ENCODE results near the gene RAD51B. TPM values are rescaled to one million over a fixed set of nuclear protein-coding genes. Genes with fewer than 3 reads are reported as not detected.
A peak's percentile ranks its signal among the peaks of the same experiment; 100 is the strongest.

RAD51B gene
- total and polyA plus RNA-seq, 2 donors (not counting 1 experiment from before 2014, with no cell fraction given) = 4.6 to 16.3 TPM

DNA sequence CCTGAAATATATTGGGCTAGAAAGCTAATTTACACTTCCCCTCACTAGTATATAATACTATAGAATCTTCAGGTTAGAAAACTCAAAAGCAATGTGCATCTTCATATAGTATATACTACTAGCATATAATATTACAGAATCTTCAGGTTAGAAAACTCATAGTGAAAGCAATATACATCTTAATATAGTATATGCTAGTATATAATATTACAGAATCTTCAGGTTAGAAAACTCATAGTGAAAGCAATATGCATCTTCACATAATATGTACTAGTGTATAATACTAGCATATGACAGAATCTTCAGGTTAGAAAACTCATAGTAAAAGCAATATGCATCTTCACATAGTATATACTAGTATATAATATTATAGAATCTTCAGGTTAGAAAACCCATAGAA lies 643.7 kb downstream of the RAD51B start:
- DNase-seq (ENCODE audit: low read depth in 2 of 2) = no peak
- no peak for TF ChIP-seq EZH2 (IDR thresholded peaks at IDR 0.05; ENCODE audit: low read length, missing control alignments)
- TF ChIP-seq, protein P1, sequence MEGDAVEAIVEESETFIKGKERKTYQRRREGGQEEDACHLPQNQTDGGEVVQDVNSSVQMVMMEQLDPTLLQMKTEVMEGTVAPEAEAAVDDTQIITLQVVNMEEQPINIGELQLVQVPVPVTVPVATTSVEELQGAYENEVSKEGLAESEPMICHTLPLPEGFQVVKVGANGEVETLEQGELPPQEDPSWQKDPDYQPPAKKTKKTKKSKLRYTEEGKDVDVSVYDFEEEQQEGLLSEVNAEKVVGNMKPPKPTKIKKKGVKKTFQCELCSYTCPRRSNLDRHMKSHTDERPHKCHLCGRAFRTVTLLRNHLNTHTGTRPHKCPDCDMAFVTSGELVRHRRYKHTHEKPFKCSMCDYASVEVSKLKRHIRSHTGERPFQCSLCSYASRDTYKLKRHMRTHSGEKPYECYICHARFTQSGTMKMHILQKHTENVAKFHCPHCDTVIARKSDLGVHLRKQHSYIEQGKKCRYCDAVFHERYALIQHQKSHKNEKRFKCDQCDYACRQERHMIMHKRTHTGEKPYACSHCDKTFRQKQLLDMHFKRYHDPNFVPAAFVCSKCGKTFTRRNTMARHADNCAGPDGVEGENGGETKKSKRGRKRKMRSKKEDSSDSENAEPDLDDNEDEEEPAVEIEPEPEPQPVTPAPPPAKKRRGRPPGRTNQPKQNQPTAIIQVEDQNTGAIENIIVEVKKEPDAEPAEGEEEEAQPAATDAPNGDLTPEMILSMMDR (conservative IDR thresholded peaks at IDR 0.05 in 1 of 2, IDR thresholded peaks at IDR 0.05 in 1 of 2; ENCODE audit: low read depth in 1 of 2, low read length in 2 of 2) = no peak

DNA sequence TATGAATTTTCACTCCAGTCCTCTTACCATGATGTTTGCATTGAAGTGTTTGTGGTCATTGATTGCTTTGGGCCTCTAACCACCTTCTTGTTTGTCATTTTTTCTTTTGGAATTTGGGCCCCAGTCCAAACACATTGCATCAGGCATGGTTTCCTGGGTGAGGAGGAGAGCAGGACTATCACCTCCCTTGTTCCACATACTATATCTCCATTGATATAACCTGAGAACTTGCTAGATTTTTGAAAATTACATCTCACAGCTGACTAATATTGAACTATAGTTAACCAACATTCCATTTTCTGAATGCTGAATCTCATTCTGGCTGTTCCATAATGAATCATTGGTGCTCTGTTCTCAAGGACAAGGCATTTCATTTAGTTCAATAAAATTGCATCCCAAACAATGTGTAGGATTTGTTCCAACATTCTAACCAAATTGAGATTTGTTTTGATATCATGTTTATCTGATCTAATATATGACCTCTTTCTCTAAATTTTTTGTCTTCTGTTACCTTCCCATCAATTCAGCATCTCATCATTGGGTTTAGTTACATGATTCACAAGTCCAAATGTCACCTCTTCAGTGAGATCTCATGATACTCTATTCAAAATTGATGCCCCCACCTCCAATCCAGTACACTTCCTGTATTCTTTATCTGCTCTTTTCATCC lies 644.3 kb downstream of the RAD51B start:
- H3K4me2 ChIP-seq (ENCODE audit: extremely low read depth, insufficient read depth, low read length) = no peak overlapping the region
- H3K4me1 ChIP-seq (ENCODE audit: control insufficient read depth, extremely low read depth, insufficient read depth, low read length) = peaks cover 14% of the 10 kb centered on the region
- no peaks in the 10 kb centered on the region for H3K27me3 ChIP-seq (ENCODE audit: control insufficient read depth, insufficient read depth, low read length)
- H3K9ac ChIP-seq (ENCODE audit: insufficient read depth, low read length) = no peak overlapping the region
- H2AFZ ChIP-seq (ENCODE audit: low read length) = no peak overlapping the region
- no peak overlapping the region for H3K4me3 ChIP-seq (replicated peaks in 1 of 4; ENCODE audit: control extremely low read depth in 1 of 4, insufficient read depth in 1 of 4, low read depth in 3 of 4, low read length in 4 of 4)
- H3K79me2 ChIP-seq (ENCODE audit: control insufficient read depth, insufficient read depth, low read length) = no peaks in the 10 kb centered on the region
- H3K27ac ChIP-seq (ENCODE audit: insufficient read depth, low read length) = no peak overlapping the region
- TF ChIP-seq EZH2 (IDR thresholded peaks at IDR 0.05; ENCODE audit: low read length, missing control alignments) = no peak
- TF ChIP-seq, protein P1 (conservative IDR thresholded peaks at IDR 0.05 in 1 of 2, IDR thresholded peaks at IDR 0.05 in 1 of 2; ENCODE audit: low read depth in 1 of 2, low read length in 2 of 2) = no peak
- H4K20me1 ChIP-seq (ENCODE audit: control insufficient read depth, extremely low read depth, insufficient read depth, low read length) = no peaks in the 10 kb centered on the region
- no peaks in the 10 kb centered on the region for H3K9me3 ChIP-seq (ENCODE audit: control insufficient read depth, insufficient read depth, low read depth, low read length)
- peak in 1 of 2 donors; percentile 53 for DNase-seq (ENCODE audit: low read depth in 2 of 2)
- H3K36me3 ChIP-seq (ENCODE audit: control insufficient read depth, insufficient read depth, low read length) = no peaks in the 10 kb centered on the region

More for the DNA sequence above, 643.7 kb downstream of the RAD51B start:
- Histone ChIP-seq H3K9ac (ENCODE audit: insufficient read depth, low read length) (no peak overlapping the region), H3K4me3 (replicated peaks in 1 of 4; ENCODE audit: control extremely low read depth in 1 of 4, insufficient read depth in 1 of 4, low read depth in 3 of 4, low read length in 4 of 4) (no peak overlapping the region), H3K9me3 (ENCODE audit: control insufficient read depth, insufficient read depth, low read depth, low read length) (no peaks in the 10 kb centered on the region), H3K4me1 (ENCODE audit: control insufficient read depth, extremely low read depth, insufficient read depth, low read length) (peaks cover 15% of the 10 kb centered on the region), H3K79me2 (ENCODE audit: control insufficient read depth, insufficient read depth, low read length) (no peaks in the 10 kb centered on the region), H3K27ac (ENCODE audit: insufficient read depth, low read length) (no peak overlapping the region), H3K36me3 (ENCODE audit: control insufficient read depth, insufficient read depth, low read length) (no peaks in the 10 kb centered on the region), H3K4me2 (ENCODE audit: extremely low read depth, insufficient read depth, low read length) (no peak overlapping the region), H2AFZ (ENCODE audit: low read length) (no peak overlapping the region), H3K27me3 (ENCODE audit: control insufficient read depth, insufficient read depth, low read length) (no peaks in the 10 kb centered on the region), H4K20me1 (ENCODE audit: control insufficient read depth, extremely low read depth, insufficient read depth, low read length) (no peaks in the 10 kb centered on the region)

DNA sequence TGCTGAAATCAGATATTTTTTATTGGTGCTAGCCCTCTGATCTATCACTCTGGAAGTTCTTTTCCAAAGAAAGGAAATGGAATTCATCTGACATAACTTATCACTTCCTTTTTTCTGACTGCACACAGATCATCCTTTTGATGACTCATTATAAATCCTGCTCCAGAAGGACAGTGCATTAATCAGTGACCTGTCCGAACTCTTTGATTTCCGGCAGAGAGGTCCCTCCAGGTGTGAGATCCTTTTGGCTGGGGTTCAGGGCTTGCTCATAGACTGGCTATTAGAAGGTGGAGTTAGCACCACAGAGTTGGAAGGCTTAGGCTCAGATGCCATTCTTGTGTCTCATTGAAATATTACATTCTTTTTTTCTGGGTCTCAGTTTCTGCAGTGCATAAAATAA lies 645.1 kb downstream of the RAD51B start:
- no peaks in the 10 kb centered on the region for H4K20me1 ChIP-seq (ENCODE audit: control insufficient read depth, extremely low read depth, insufficient read depth, low read length)
- peaks cover 12% of the 10 kb centered on the region for H3K4me1 ChIP-seq (ENCODE audit: control insufficient read depth, extremely low read depth, insufficient read depth, low read length)
- H3K4me2 ChIP-seq (ENCODE audit: extremely low read depth, insufficient read depth, low read length) = peak overlapping the region; percentile 30
- H3K9ac ChIP-seq (ENCODE audit: insufficient read depth, low read length) = no peak overlapping the region
- no peaks in the 10 kb centered on the region for H3K36me3 ChIP-seq (ENCODE audit: control insufficient read depth, insufficient read depth, low read length)
- no peaks in the 10 kb centered on the region for H3K79me2 ChIP-seq (ENCODE audit: control insufficient read depth, insufficient read depth, low read length)
- H3K9me3 ChIP-seq (ENCODE audit: control insufficient read depth, insufficient read depth, low read depth, low read length) = no peaks in the 10 kb centered on the region
- H2AFZ ChIP-seq (ENCODE audit: low read length) = no peak overlapping the region
- no peak for TF ChIP-seq EZH2 (IDR thresholded peaks at IDR 0.05; ENCODE audit: low read length, missing control alignments)
- TF ChIP-seq, protein P1 (conservative IDR thresholded peaks at IDR 0.05 in 1 of 2, IDR thresholded peaks at IDR 0.05 in 1 of 2; ENCODE audit: low read depth in 1 of 2, low read length in 2 of 2) = no peak
- no peak overlapping the region for H3K4me3 ChIP-seq (replicated peaks in 1 of 4; ENCODE audit: control extremely low read depth in 1 of 4, insufficient read depth in 1 of 4, low read depth in 3 of 4, low read length in 4 of 4)
- peak; percentile 23 to 88 for DNase-seq (ENCODE audit: low read depth in 2 of 2)
- no peak overlapping the region for H3K27ac ChIP-seq (ENCODE audit: insufficient read depth, low read length)
- no peaks in the 10 kb centered on the region for H3K27me3 ChIP-seq (ENCODE audit: control insufficient read depth, insufficient read depth, low read length)
